Measurements from ENCODE around the gene ELF1. TPM values are rescaled to one million over a fixed set of nuclear protein-coding genes. Genes with fewer than 3 reads are reported as not detected.
"Not testable (repeated sequence)": the region's sequence is repeated elsewhere in the genome, so short reads cannot be mapped to it uniquely, and the experiment has no call there.

The ELF1 gene
- total RNA-seq, 1 donor from 2014 or later: 61.7 TPM

GRCh38 chr13:41049480-41050440 is 30.6 kb upstream of the ELF1 start:
- ATAC-seq: no peak

GRCh38 chr13:41048640-41049039 is 29.5 kb upstream of the ELF1 start:
- no peak for ATAC-seq
- no peak for DNase-seq (ENCODE audit: low spot score)
- intact Hi-C loops (cut with DNase I): no loop called here

More at GRCh38 chr13:41049480-41050440, 30.6 kb upstream of the ELF1 start:
- intact Hi-C loops (cut with DNase I): no loop called here
- no peak for DNase-seq (ENCODE audit: low spot score)

GRCh38 chr13:41042419-41042818 is 23.3 kb upstream of the ELF1 start:
- ATAC-seq; DNase-seq (ENCODE audit: low spot score); intact Hi-C loops (cut with DNase I): not testable (repeated sequence)

GRCh38 chr13:41040584-41041334 is 21.6 kb upstream of the ELF1 start:
- intact Hi-C loops (cut with DNase I): no loop called here
- no peak for DNase-seq (ENCODE audit: low spot score)
- ATAC-seq: no peak

- intact Hi-C loops (cut with DNase I): no loop called here
- no peak for ATAC-seq
- no peak for DNase-seq (ENCODE audit: low spot score)
These were observed 20.6 kb upstream of the ELF1 start for GRCh38 chr13:41039746-41040145.

GRCh38 chr13:41036557-41036956 is 17.4 kb upstream of the ELF1 start:
- ATAC-seq; intact Hi-C loops (cut with DNase I); DNase-seq (ENCODE audit: low spot score): not testable (repeated sequence)

GRCh38 chr13:41034881-41035280 is 15.8 kb upstream of the ELF1 start:
- DNase-seq (ENCODE audit: low spot score) (no peak), ATAC-seq (no peak)
- intact Hi-C loops (cut with DNase I): no loop called here

GRCh38 chr13:41034382-41034781 is 15.3 kb upstream of the ELF1 start:
- intact Hi-C loops (cut with DNase I): no loop called here
- ATAC-seq (no peak), DNase-seq (ENCODE audit: low spot score) (no peak)

- DNase-seq (ENCODE audit: low spot score): no peak
- intact Hi-C loops (cut with DNase I): no loop called here
- ATAC-seq: no peak
These were observed 13.7 kb upstream of the ELF1 start for GRCh38 chr13:41032691-41033376.

GRCh38 chr13:41029629-41030028 is 10.5 kb upstream of the ELF1 start:
- intact Hi-C loops (cut with DNase I): no loop called here
- ATAC-seq (no peak), DNase-seq (ENCODE audit: low spot score) (no peak)

- ATAC-seq: no peak
- no peak for DNase-seq (ENCODE audit: low spot score)
- intact Hi-C loops (cut with DNase I): no loop called here
These were observed 8.9 kb upstream of the ELF1 start for GRCh38 chr13:41028051-41028450.

- no peak for DNase-seq (ENCODE audit: low spot score)
- intact Hi-C loops (cut with DNase I): no loop called here
- no peak for ATAC-seq
These were observed 7.7 kb upstream of the ELF1 start for GRCh38 chr13:41026788-41027187.

GRCh38 chr13:41025518-41025917 is 6.4 kb upstream of the ELF1 start:
- ATAC-seq (no peak), DNase-seq (ENCODE audit: low spot score) (no peak)
- intact Hi-C loops (cut with DNase I): no loop called here

GRCh38 chr13:41019578-41020347 is 647 bp upstream of the ELF1 start:
- intact Hi-C loops (cut with DNase I): no loop called here
- ATAC-seq (no peak), DNase-seq (ENCODE audit: low spot score) (no peak)

GRCh38 chr13:41018602-41018948 is 541 bp downstream of the ELF1 start:
- no peak for DNase-seq (ENCODE audit: low spot score)
- intact Hi-C loops (cut with DNase I): no loop called here
- no peak for ATAC-seq

- no peak for DNase-seq (ENCODE audit: low spot score)
- ATAC-seq: no peak
- intact Hi-C loops (cut with DNase I): no loop called here
These were observed 1.1 kb downstream of the ELF1 start for GRCh38 chr13:41017817-41018601.

GRCh38 chr13:41017159-41017558 is 2.0 kb downstream of the ELF1 start:
- ATAC-seq (peak; percentile 52), DNase-seq (ENCODE audit: low spot score) (no peak)
- intact Hi-C loops (cut with DNase I): no loop called here

- DNase-seq (ENCODE audit: low spot score): no peak
- ATAC-seq: no peak
- intact Hi-C loops (cut with DNase I): no loop called here
These were observed 3.2 kb downstream of the ELF1 start for GRCh38 chr13:41015920-41016319.
